GM18519 (cell line): Measurements from ENCODE around the gene FRS2.

ENCODE experiments used
- ATAC-seq: cut with Tn5 transposase; IDR thresholded peaks from one replicate; pipeline ENCODE4 v1.9.1; 2021; ENCODE audit warnings: mild to moderate bottlenecking, moderate library complexity; ENCODE audit not compliant: unreplicated experiment, low FRiP score

FRS2 gene

DNA sequence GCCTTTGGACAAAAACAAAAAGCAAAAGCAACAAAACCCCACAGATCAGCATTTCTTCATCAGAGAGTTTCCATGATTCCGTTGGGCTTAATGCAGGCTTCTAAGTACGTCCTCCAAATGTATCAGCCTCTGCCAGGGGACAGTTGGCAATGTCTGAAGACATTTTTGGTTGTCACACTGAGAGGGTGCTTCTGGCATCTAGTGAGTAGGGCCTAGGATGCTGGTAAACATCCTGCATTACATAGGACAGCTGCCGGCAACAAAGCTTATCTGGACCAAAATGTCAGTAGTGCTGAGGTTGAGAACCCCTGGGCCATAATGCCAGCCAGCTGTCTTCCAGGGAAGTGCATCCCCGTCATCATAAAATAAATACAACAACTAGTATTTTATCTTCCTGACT, 149.9 kb downstream of the FRS2 start:
- ATAC-seq, result no peak

DNA sequence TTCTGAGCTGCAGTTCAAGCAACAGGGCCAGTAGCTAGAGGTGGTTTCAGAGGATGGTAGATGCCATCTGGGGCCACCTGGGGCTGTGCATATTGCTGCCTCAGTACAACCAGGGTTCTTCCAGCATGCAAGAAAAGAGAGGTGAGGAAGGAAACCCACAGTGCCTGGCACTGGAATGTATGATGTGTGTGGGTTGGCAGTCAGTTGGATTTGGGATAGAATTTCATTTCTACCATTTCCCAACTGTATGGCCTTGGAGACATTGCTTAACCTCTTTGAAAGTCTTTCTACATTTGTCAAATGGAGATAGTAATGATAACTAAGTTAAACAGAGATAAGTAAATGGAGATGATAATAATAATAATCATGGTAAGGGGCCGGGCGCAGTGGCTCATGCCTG, 150.7 kb downstream of the FRS2 start:
- ATAC-seq, result no peak

DNA sequence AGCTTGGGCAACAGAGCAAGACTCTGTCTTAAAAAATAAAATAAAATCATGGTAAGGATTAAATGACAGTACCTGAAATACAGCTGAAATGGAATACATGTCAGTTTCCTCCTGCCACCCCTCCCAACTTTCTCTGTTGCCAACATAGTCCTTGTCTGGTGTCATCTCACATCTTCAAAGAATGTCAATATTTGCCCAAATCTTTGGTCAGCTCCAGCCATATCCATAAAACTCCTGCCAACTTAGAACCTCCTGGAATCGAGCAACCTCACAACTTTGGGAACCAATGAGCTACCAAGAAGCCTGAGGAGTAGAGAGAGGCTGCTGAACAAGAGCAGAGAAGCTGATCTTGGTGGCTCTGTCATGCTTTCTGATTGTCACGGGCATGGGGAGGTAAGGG, 151.4 kb downstream of the FRS2 start:
- ATAC-seq, result no peak

DNA sequence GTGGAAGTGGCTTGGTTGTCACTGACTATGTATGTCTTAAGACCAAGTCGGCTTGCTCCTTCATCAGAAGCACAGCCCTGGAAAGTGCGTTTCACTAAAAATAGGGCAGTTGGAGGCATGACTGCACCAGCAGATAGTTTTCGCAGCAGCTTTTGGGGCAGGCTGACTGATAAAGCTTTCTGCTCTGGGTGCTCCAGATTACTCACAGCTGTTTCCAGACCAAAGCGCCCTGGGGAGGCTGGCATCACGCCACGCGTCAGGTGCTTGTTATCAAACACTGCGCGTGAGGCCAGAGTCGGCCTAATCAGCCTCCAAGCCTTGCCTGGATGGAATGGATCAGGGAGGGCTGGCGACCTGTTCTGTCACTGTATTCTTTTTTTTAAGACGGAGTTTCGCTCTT, 153.8 kb downstream of the FRS2 start:
- ATAC-seq, result no peak

DNA sequence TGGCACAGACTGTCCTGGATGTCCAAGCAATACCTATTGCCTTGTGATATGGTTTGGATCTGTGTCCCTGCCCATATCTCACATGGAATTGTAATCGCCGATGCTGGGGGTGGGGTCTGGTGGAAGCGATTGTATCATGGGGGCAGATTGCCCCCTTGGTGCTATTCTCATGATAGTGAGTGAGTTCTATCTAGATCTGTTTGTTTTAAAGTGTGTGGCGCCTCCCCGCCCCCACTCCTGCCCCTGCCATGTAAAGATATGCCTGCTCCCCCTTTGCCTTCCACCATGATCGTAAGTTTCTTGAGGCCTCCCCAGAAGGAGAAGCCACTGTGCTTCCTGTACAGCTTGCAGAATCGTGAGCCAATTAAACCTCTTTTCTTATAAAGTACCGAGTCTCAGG, 157.3 kb downstream of the FRS2 start:
- ATAC-seq, result no peak
